Activated B cell treated with CpG ODN at 0.5 μM for 24 hours (primary cell): ENCODE results near the gene KLHL35. TPM values are rescaled to one million over a fixed set of nuclear protein-coding genes. Genes with fewer than 3 reads are reported as not detected.

Source experiments
- ATAC-seq: fragments of 200-7000 bp; cut with Tn5 transposase; one replicate; pipeline ENCODE4 v1.10.0; 2021; ENCODE audit warnings: low read depth, mild to moderate bottlenecking, moderate library complexity
- CTCF ChIA-PET: fragments of 350-600 bp; sonication (Branson Sonifier 250); formaldehyde crosslinking; loops from one replicate; lab custom pipeline; 2021; ENCODE audit warnings: antibody characterized with exemption; lab: Charles Lee
- POLR2A ChIA-PET: fragments of 350-600 bp; sonication (Branson Sonifier 250); formaldehyde crosslinking; loops from one replicate; lab custom pipeline; 2021; ENCODE audit warnings: antibody characterized with exemption; lab: Charles Lee
- DNase-seq: peaks from one replicate; pipeline ENCODE4 v3.0.0; 2022
- H3K27ac Mint-ChIP-seq: one replicate; pipeline ENCODE4 v1.8.0; 2020; ENCODE audit warnings: mixed read lengths
- H3K27me3 Mint-ChIP-seq: one replicate; pipeline ENCODE4 v1.8.0; 2021; ENCODE audit warnings: mixed read lengths
- H3K36me3 Mint-ChIP-seq: one replicate; pipeline ENCODE4 v1.8.0; 2021; ENCODE audit warnings: low read depth, mixed read lengths
- H3K4me1 Mint-ChIP-seq: one replicate; pipeline ENCODE4 v1.8.0; 2021; ENCODE audit warnings: mixed read lengths
- H3K4me3 Mint-ChIP-seq: one replicate; pipeline ENCODE4 v1.8.0; 2020; ENCODE audit warnings: mild to moderate bottlenecking, mixed read lengths
- H3K9me3 Mint-ChIP-seq: one replicate; pipeline ENCODE4 v1.8.0; 2020; ENCODE audit warnings: mixed read lengths
- CTCF ChIP-seq: fragments of 200-600 bp; IDR thresholded peaks from one replicate; pipeline ENCODE4 v1.8.0; 2022; ENCODE audit warnings: antibody characterized with exemption, mild to moderate bottlenecking
- intact Hi-C: fragments of 100-400 bp; cut with micrococcal nuclease; formaldehyde crosslinking; loops from one replicate; pipeline ENCODE4 v1.15.1; 2024
- total RNA-seq: library from RNA; stranded (reverse); gene quantifications from 2 replicates; pipeline ENCODE4 v1.2.3, GENCODE V29; 2022

Gene KLHL35
- total RNA-seq, 1 donor from 2014 or later, result 0.11 TPM

GRCh38 chr11:75453916-75454655, 21.1 kb upstream of the KLHL35 start:
- no peaks in the 10 kb centered on the region for H3K4me1 Mint-ChIP-seq
- DNase-seq (no peak), ATAC-seq (no peak)
- no peaks in the 10 kb centered on the region for H3K27me3 Mint-ChIP-seq
- CTCF ChIA-PET, result interaction anchor here (1.0 to 1.7 kb wide), 2 partner anchors 8 to 78 kb away, joined by 3 read pairs; no protein-coding TSS in a partner anchor
- H3K27ac Mint-ChIP-seq, result no peak overlapping the region
- no peaks in the 10 kb centered on the region for H3K9me3 Mint-ChIP-seq
- TF ChIP-seq CTCF, result no peak
- intact Hi-C loops, result no loop called here
- peaks cover 8% of the 10 kb centered on the region for H3K36me3 Mint-ChIP-seq
- H3K4me3 Mint-ChIP-seq, result no peak overlapping the region
- POLR2A ChIA-PET, result no interaction called here

GRCh38 chr11:75450826-75451821, 18.1 kb upstream of the KLHL35 start:
- CTCF ChIA-PET, result interaction anchor here (0.6 to 0.9 kb wide), 2 partner anchors 61 to 74 kb away, joined by 3 read pairs; no protein-coding TSS in a partner anchor
- DNase-seq, result no peak
- Mint-ChIP-seq H3K27ac (no peak overlapping the region), H3K27me3 (no peaks in the 10 kb centered on the region), H3K4me1 (no peaks in the 10 kb centered on the region), H3K4me3 (no peak overlapping the region), H3K36me3 (peaks cover 8% of the 10 kb centered on the region), H3K9me3 (no peaks in the 10 kb centered on the region)
- TF ChIP-seq CTCF, result no peak
- no peak for ATAC-seq
- POLR2A ChIA-PET, result no interaction called here
- intact Hi-C loops, result no loop called here

GRCh38 chr11:75450236-75450635, 17.2 kb upstream of the KLHL35 start:
- H3K4me1 Mint-ChIP-seq, result no peaks in the 10 kb centered on the region
- no peaks in the 10 kb centered on the region for H3K27me3 Mint-ChIP-seq
- no peak overlapping the region for H3K27ac Mint-ChIP-seq
- ATAC-seq (no peak), DNase-seq (no peak)
- CTCF ChIA-PET, result no interaction called here
- no peak overlapping the region for H3K4me3 Mint-ChIP-seq
- POLR2A ChIA-PET, result no interaction called here
- TF ChIP-seq CTCF, result no peak
- intact Hi-C loops, result no loop called here
- H3K36me3 Mint-ChIP-seq, result peaks cover 8% of the 10 kb centered on the region
- H3K9me3 Mint-ChIP-seq, result no peaks in the 10 kb centered on the region

- Mint-ChIP-seq H3K4me3 (no peak overlapping the region), H3K9me3 (no peaks in the 10 kb centered on the region), H3K27ac (no peak overlapping the region), H3K36me3 (peaks cover 7% of the 10 kb centered on the region), H3K4me1 (no peaks in the 10 kb centered on the region), H3K27me3 (no peaks in the 10 kb centered on the region)
- no peak for TF ChIP-seq CTCF
- ATAC-seq (no peak), DNase-seq (no peak)
- intact Hi-C loops, result loop anchor here (5.0 kb wide), 2 partner anchors 43 to 258 kb away; no protein-coding TSS in a partner anchor
- ChIA-PET POLR2A (no interaction called here), CTCF (no interaction called here)
These were observed 16.8 kb upstream of the KLHL35 start for GRCh38 chr11:75449776-75450175.

GRCh38 chr11:75449271-75449670, 16.3 kb upstream of the KLHL35 start:
- no peaks in the 10 kb centered on the region for H3K27me3 Mint-ChIP-seq
- H3K4me3 Mint-ChIP-seq, result no peak overlapping the region
- peaks cover 2% of the 10 kb centered on the region for H3K36me3 Mint-ChIP-seq
- DNase-seq (no peak), ATAC-seq (no peak)
- TF ChIP-seq CTCF, result no peak
- ChIA-PET POLR2A (no interaction called here), CTCF (no interaction called here)
- no peaks in the 10 kb centered on the region for H3K9me3 Mint-ChIP-seq
- intact Hi-C loops, result loop anchor here (5.0 kb wide), 2 partner anchors 43 to 258 kb away; no protein-coding TSS in a partner anchor
- no peaks in the 10 kb centered on the region for H3K4me1 Mint-ChIP-seq
- H3K27ac Mint-ChIP-seq, result no peak overlapping the region
